Dedifferentiated amniotic fluid mesenchymal stem cell (primary cell): Measurements from ENCODE around the gene LAMTOR4.
"Not testable (repeated sequence)": the region's sequence is repeated elsewhere in the genome, so short reads cannot be mapped to it uniquely, and the experiment has no call there.

ENCODE experiments used
- DNase-seq: peaks from one replicate; pipeline ENCODE4 v3.0.0-alpha.2; 2016; ENCODE audit errors: extremely low spot score

The LAMTOR4 gene

GRCh38 chr7:100171087-100171681 lies 22.5 kb downstream of the LAMTOR4 start:
- no peak for DNase-seq

- DNase-seq: no peak
Observed at GRCh38 chr7:100171840-100172239, 23.1 kb downstream of the LAMTOR4 start.

- DNase-seq: no peak
Observed at GRCh38 chr7:100173806-100174495, 25.2 kb downstream of the LAMTOR4 start.

- DNase-seq: no peak
Observed at GRCh38 chr7:100174582-100174981, 25.9 kb downstream of the LAMTOR4 start.

- no peak for DNase-seq
Observed at GRCh38 chr7:100175296-100175935, 26.7 kb downstream of the LAMTOR4 start.

GRCh38 chr7:100176096-100177044 lies 27.7 kb downstream of the LAMTOR4 start:
- DNase-seq: no peak

GRCh38 chr7:100177045-100178001 lies 28.6 kb downstream of the LAMTOR4 start, which contains the start of the genes GPC2 and STAG3:
Gene GPC2 (minus strand): TSS chr7:100177381. CDS start chr7:100177199, 182 bp downstream.
Gene STAG3 (plus strand): TSS chr7:100177918. CDS start chr7:100180557, 2,639 bp downstream.
- peak; percentile 95 for DNase-seq

- not testable (repeated sequence) for DNase-seq
Observed at GRCh38 chr7:100180084-100180483, 31.4 kb downstream of the LAMTOR4 start.

- DNase-seq: not testable (repeated sequence)
Observed at GRCh38 chr7:100182616-100183015, 33.9 kb downstream of the LAMTOR4 start.

- DNase-seq: not testable (repeated sequence)
Observed at GRCh38 chr7:100183090-100183489, 34.4 kb downstream of the LAMTOR4 start.

GRCh38 chr7:100185726-100186125 lies 37.0 kb downstream of the LAMTOR4 start:
- no peak for DNase-seq

- no peak for DNase-seq
Observed at GRCh38 chr7:100189061-100189460, 40.3 kb downstream of the LAMTOR4 start.

- DNase-seq: peak; percentile 42
Observed at GRCh38 chr7:100190048-100190711, 41.5 kb downstream of the LAMTOR4 start.

GRCh38 chr7:100191775-100192174 lies 43.1 kb downstream of the LAMTOR4 start:
- DNase-seq: no peak

- not testable (repeated sequence) for DNase-seq
Observed at GRCh38 chr7:100192281-100192862, 43.7 kb downstream of the LAMTOR4 start.

GRCh38 chr7:100192969-100193368 lies 44.3 kb downstream of the LAMTOR4 start:
- no peak for DNase-seq

GRCh38 chr7:100195222-100195621 lies 46.5 kb downstream of the LAMTOR4 start:
- DNase-seq: no peak

- DNase-seq: not testable (repeated sequence)
Observed at GRCh38 chr7:100195901-100196322, 47.2 kb downstream of the LAMTOR4 start.

- DNase-seq: no peak
Observed at GRCh38 chr7:100198266-100198665, 49.5 kb downstream of the LAMTOR4 start.
